D721Med (cell line): ENCODE measurements around the gene OBP2B.
"Not testable (repeated sequence)": the region's sequence is repeated elsewhere in the genome, so short reads cannot be mapped to it uniquely, and the experiment has no call there.

Experiments
- DNase-seq: peaks from one replicate; pipeline ENCODE4 v3.0.0; 2011; ENCODE audit warnings: low spot score; ENCODE audit not compliant: insufficient read length
- FAIRE-seq: peaks from 2 replicates; lab custom pipeline; 2011; peaks lifted over from hg19 to GRCh38; lab: Jason Lieb, UNC
- TF ChIP-seq, protein P1 (sequence below): IDR thresholded peaks from 2 replicates; pipeline ENCODE4 v1.5.1; 2012; ENCODE audit warnings: mild to moderate bottlenecking, control low read depth; ENCODE audit not compliant: insufficient read depth; ENCODE audit errors: missing control alignments

Gene OBP2B

DNA sequence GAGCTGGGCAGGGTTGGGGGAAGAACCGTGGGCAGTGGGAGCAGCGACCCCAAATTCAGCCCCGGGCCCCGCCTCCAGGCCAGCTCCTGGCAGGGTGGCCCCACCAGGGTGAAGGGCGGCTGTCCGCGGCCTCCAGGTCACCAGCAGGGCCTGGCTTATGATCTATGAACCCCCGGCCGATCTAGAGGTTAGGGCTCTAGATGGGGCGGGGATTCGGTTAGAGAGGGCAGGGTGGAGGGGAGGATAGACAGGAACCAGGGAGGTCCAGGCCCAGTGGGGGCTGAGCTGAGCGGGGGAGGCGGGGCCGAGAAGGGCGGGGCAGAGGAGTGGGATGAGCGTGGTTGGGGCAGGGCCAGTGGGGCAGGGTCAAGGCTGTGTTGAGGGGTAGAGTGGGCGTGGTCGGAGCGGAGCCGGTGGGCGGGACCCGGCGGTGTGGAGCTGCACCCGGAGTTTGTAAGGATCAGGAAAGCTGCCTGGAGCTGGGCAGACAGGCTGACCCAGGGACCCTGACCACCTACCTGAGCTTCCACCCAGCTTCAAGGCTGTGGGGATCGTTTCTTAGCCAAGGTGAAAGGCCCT lies 29.3 kb upstream of the OBP2B start:
- TF ChIP-seq, protein P1, sequence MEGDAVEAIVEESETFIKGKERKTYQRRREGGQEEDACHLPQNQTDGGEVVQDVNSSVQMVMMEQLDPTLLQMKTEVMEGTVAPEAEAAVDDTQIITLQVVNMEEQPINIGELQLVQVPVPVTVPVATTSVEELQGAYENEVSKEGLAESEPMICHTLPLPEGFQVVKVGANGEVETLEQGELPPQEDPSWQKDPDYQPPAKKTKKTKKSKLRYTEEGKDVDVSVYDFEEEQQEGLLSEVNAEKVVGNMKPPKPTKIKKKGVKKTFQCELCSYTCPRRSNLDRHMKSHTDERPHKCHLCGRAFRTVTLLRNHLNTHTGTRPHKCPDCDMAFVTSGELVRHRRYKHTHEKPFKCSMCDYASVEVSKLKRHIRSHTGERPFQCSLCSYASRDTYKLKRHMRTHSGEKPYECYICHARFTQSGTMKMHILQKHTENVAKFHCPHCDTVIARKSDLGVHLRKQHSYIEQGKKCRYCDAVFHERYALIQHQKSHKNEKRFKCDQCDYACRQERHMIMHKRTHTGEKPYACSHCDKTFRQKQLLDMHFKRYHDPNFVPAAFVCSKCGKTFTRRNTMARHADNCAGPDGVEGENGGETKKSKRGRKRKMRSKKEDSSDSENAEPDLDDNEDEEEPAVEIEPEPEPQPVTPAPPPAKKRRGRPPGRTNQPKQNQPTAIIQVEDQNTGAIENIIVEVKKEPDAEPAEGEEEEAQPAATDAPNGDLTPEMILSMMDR = no peak
- DNase-seq (no peak), FAIRE-seq (no peak)

DNA sequence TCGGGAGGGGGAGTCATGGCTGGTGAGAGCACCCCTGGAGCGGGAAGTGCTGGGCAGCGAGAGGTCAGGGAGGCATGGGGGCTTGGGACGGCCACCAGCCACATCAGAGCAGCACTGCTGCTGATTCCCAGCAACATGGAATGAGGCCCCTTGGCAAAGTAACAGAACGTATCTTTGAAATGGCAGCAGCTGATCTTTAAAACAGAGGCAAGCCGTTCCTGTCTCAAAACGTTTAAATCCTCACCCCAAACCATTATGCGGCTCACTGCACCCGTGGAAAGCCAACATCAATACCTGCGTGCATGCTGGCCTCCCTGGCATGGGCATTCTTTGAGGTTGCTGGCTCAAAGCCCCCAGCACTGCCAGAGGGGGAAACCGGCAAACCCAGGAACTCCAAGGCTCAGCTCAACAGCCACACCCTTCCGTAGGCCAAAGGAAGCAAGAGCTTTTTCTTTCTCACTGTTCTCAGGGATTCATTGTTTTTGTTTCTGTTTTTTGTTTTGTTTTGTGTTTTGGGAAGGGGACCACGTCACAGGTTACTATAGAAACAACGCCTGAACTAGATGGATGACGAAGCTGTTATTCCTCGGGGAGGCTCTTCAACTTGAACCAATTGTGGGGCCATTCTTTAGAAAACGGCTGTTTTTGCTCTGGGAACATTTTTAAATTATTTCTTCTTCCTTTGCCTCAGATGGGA lies 28.1 kb upstream of the OBP2B start:
- DNase-seq = no peak
- FAIRE-seq = no peak
- TF ChIP-seq, protein P1 = no peak

DNA sequence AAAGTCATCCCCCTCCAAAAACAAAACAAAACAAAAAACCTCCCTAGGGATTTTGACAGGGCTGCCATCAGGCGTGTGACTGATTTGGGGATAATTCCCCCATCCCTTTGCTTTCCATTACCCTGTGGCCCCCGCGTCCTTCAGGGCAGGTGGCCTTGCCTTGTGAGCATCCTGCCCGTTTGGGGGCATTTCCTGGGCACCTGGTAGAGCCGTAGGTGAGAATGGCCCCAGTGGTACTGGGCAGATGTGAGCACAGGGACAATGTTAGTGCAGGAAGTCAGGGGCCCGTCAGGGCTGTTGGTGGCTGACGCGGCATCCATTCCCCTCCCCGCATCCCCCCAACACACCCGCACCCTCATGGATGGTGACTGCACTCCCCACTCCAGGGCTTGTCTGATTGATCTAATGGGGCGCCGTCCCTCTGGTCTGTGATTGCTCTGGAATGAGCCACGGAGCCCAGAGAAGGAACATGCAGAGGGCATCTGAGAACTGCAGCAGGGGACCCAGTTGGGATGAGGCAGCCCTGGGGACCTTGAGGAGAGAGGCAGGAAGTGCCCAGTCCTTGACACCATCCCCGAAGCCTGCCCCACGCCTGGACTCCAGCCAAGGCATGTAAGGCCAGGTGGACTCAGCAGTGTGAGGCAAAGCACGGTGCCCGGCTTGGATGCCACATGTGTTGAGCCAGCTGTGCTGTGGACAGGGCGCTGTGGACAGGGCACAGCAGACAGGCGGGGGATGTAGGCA lies 27.4 kb upstream of the OBP2B start:
- DNase-seq, FAIRE-seq: not testable (repeated sequence)

DNA sequence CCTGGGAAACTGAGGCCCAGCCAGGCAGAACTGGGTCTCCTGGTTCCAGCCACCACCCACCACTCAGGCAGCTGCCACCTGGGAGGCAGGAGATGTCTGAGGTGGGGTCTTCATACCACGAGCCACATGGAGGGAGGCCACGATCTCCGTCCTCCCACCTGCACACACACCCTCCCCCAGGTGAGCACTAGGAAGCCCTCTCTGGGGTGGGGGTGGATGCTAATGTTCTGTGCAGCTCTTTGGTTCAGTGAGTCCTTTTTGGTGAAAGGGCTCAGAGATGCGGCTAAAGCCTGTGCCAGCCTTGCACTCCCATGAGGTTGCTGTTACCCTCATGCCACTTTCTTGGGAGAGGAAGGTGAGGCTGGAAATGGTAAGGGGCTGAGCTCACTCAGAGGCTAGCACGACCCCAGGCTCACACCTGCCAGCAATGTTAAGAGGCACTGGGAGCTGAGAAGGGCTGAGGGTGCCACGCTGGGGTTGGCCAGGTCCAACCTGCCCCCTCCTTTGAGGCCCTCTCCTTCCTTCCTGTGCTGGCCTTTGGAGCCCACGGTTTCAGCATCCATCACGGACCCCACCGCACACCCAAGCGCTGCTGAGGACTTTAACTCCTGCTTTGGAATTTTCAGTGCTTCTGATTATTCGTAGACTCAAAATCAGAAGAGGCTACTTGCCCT lies 26.6 kb upstream of the OBP2B start:
- TF ChIP-seq, protein P1 = no peak
- DNase-seq (no peak), FAIRE-seq (no peak)

DNA sequence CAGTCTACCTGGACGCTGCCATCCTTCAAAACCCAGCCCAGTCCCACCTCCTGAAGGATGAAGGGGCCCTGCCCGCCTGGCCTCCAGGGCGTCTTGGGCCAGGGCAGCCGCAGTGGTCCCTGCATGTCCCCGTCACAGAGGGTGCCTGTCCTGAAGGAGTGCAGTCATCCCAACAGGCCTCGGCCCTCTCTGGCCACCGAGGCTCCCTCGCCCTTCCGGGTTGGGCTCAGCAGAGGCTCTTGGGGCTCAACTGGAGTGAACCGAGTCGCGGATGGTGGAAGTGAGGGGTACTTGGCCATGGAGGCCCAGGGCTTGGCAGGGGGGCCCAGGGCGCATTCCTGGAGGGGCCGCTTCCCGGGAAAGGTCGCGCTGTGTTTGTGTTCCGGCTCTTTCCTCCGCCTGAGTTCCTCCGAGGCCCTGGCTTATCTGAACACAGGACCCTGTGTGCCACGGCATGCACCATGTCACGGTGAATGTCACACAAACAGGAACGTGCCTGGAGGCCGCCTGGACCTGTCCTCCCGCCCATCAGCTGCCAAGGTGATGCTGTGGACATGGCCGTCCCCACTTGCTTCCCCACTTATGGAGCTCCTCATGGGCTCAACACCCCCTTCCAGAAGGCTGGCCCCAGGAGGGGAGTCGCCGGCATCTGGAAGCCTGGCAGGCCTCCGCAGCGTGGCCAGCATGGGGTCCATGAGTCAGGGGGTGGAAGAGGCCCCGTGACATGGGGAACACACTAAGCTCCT lies 25.7 kb upstream of the OBP2B start:
- FAIRE-seq (no peak), DNase-seq (no peak)
- TF ChIP-seq, protein P1 = no peak

DNA sequence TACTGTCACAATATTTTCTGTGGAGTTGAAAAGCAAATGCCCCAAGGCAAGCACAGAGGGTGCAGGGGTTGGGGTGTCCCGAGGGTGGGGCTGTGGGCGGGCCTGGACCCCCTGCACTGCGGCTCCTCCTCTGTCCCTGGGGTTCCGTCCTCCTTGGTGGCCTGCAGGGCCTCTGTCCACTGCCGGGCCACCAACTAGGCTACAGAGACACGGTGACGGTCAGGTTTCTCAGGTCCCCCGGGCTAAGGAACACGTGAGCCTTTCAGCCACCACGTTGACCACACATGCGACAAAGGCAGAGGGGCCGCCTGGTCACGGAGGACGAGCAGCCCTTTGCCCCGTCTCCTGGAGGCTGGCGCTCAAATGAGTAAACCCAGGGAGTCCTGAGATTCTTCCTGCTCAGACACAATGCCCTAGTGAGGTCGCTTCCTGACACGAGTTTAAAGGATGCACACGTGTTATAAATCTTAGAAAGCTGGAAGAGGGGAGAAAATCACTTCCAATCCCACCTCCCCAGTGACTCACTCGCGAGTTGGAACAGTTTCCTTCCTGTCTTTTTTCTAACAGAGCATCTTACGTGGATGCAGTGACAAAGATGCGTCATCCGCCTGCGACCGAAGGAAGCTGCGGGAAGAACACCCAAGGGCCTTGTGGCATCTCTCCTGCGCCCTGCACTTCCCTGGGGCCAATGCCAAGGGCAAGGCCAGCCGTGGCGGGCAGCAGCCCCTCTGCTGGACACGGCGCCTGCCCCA lies 24.8 kb upstream of the OBP2B start:
- TF ChIP-seq, protein P1 = no peak
- DNase-seq = no peak
- FAIRE-seq = no peak

DNA sequence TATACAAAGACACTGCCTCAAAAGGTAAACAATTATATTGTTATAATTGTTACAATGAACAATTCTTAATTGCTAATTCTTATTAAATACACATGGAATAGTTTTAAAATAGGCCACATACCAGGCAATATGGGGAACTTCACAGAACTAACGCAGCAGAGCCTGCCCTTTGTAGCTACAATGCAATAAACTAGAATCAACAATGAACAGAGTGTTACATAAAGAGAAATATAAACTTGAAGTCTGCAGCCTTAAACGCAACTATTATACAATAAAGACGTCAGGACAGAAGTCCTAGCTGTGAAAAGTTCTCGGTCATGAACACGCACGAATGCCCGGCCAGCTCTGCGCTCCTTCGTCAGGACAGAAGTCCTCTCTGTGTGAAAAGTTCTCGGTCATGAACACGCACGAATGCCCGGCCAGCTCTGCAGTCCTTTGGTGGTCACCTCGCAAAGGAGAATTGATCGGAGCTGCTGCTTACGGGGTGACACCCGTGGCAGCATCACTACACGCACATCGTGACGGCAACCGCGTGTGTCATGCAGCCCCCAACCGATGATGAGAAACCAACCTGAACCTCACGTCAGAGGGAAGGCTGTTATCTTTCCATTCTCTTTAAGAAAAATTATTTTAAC lies 23.0 kb upstream of the OBP2B start:
- DNase-seq, FAIRE-seq: not testable (repeated sequence)

DNA sequence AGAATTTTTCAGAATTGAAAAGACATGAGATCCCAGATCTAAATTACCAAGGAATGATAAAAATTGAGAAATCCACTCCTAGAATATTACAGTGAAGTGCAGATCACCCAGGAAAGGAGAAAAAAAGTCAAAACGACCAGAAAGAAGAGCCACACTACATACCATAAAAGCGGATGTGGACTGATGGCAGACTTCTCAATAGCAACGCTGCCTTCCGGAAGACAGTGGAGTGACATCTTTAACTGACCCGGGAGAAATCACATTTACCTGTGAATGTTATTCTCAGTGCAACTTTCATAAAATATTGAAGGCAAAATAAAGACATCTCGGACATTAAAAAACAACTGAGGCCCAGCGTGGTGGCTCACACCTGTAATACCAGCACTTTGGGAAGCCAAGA lies 21.5 kb upstream of the OBP2B start:
- DNase-seq, FAIRE-seq: not testable (repeated sequence)
